ENCODE results near the gene CD247. TPM values are rescaled to one million over a fixed set of nuclear protein-coding genes. Genes with fewer than 3 reads are reported as not detected.

The CD247 gene
- total and polyA plus RNA-seq, 10 of the 15 experiments (the other 5 are each of a cell fraction or from before 2014, with no cell fraction given) = 0.10 to 0.77 (median 0.30) TPM

DNA sequence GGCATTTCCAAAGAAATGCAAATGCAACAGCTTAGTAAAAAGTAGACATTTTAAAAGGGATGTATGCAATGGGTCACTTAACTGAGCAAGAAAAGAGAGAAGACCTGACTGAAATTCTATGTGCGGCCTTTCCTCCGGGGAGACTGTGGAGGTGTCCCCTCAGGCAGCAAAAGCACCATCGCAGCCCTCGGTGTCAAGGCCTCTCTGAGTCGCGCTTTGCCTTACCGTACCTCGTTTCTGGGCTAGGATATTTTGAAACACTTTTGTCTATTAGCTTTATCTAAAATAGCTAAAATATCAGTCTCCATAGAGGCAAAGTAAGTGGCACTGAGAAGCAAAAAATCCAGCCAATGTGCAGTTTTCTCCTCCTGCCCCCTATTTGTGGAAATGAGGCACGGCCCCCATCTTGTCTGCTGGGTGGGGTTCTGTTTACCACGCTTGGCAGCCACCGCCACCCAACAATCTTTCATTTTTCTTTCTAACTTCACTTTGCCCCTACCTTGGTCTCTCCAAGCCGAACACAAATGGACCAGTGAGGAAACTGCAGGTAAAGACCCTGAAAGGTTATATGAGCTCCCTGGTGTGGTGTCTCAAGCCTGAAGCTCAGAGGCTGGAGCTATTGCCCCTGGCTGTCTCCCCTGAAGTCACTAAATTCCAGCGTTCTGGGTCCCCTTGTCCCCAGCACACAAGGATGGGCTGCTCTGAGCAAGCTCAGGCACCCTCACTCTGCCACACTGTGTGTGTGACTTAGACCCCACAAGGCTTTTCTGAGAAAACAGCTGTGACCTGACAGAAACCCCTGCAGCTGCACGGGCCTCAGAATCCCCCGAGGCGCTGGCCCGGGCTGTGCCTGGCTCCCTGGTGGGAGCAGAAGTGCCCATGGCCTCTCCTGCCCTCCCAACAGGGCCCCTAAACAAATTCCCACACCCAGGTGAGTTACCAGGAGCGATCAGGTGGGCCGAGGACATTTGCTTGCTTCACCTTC lies 1.6 kb downstream of the CD247 start:
- ChIA-PET CTCF (interaction anchor here (0.9 to 2.1 kb wide), 3 partner anchors 17 to 41 kb away, joined by 3 to 9 read pairs (median 8); no protein-coding TSS in a partner anchor), RAD21 (ENCODE audit: unreplicated experiment) (no interaction called here), SMC1A (ENCODE audit: uncharacterized antibody, unreplicated experiment) (interaction anchor here (1.0 to 1.2 kb wide), 2 partner anchors 16 to 39 kb away, joined by 4 to 5 read pairs; no protein-coding TSS in a partner anchor), POLR2A (no interaction called here)
- no peak for ATAC-seq
- H3K27ac ChIP-seq (ENCODE audit: control insufficient read depth, insufficient read depth) = no peak overlapping the region
- intact Hi-C loops (cut with micrococcal nuclease; ENCODE audit: unreplicated experiment) (no loop called here), in situ Hi-C loops (cut with MboI) (no loop called here)
- no peak overlapping the region for H2AFZ ChIP-seq (ENCODE audit: control insufficient read depth, low read depth, low read length)
- H3K4me1 ChIP-seq (ENCODE audit: control insufficient read depth, insufficient read depth, low read length) = no peaks in the 10 kb centered on the region
- H3K4me2 ChIP-seq (ENCODE audit: control insufficient read depth, insufficient read depth) = no peak overlapping the region
- H3K9ac ChIP-seq (ENCODE audit: control insufficient read depth, insufficient read depth, low read length) = no peak overlapping the region
- WGBS (ENCODE audit: insufficient coverage, insufficient replicate concordance, low lambda C conversion rate, missing lambda C conversion rate) = 52% methylated on average over 19 of the region's 19 CpGs
- DNase-seq (ENCODE audit: low read depth, low spot score) = no peak
- H3K9me3 ChIP-seq (replicated peaks; ENCODE audit: control insufficient read depth, insufficient read depth, low read length) = no peaks in the 10 kb centered on the region
- no peaks in the 10 kb centered on the region for H3K36me3 ChIP-seq (ENCODE audit: control insufficient read depth in 2 of 2, insufficient read depth in 2 of 2, low read length in 1 of 2)
- no peaks in the 10 kb centered on the region for H4K20me1 ChIP-seq (ENCODE audit: control insufficient read depth, insufficient read depth)
- FAIRE-seq = no peak
- no peak overlapping the region for H3K4me3 ChIP-seq
- TF ChIP-seq ZZZ3 (IDR thresholded peaks at IDR 0.05; ENCODE audit: control insufficient read depth, insufficient read length, low read depth) (no peak), NR2C1 (IDR thresholded peaks at IDR 0.05) (no peak), POLR2AphosphoS2 (IDR thresholded peaks at IDR 0.05; ENCODE audit: low read depth, low read length) (no peak), FOXM1 (IDR thresholded peaks at IDR 0.05; ENCODE audit: low read depth, low read length) (no peak), MTA2 (IDR thresholded peaks at IDR 0.05; ENCODE audit: low read depth) (no peak), ZBTB11 (CRISPR knock-in tag; IDR thresholded peaks at IDR 0.05) (no peak), MTA3 (IDR thresholded peaks at IDR 0.05; ENCODE audit: borderline replicate concordance, low read length) (no peak), NR2C2 (IDR thresholded peaks at IDR 0.05; ENCODE audit: borderline replicate concordance, control insufficient read depth, insufficient read length, low read depth) (no peak)
- TF ChIP-seq, protein P1, sequence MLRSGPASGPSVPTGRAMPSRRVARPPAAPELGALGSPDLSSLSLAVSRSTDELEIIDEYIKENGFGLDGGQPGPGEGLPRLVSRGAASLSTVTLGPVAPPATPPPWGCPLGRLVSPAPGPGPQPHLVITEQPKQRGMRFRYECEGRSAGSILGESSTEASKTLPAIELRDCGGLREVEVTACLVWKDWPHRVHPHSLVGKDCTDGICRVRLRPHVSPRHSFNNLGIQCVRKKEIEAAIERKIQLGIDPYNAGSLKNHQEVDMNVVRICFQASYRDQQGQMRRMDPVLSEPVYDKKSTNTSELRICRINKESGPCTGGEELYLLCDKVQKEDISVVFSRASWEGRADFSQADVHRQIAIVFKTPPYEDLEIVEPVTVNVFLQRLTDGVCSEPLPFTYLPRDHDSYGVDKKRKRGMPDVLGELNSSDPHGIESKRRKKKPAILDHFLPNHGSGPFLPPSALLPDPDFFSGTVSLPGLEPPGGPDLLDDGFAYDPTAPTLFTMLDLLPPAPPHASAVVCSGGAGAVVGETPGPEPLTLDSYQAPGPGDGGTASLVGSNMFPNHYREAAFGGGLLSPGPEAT (IDR thresholded peaks at IDR 0.05; ENCODE audit: low read depth) = no peak
- TF ChIP-seq, protein P2, sequence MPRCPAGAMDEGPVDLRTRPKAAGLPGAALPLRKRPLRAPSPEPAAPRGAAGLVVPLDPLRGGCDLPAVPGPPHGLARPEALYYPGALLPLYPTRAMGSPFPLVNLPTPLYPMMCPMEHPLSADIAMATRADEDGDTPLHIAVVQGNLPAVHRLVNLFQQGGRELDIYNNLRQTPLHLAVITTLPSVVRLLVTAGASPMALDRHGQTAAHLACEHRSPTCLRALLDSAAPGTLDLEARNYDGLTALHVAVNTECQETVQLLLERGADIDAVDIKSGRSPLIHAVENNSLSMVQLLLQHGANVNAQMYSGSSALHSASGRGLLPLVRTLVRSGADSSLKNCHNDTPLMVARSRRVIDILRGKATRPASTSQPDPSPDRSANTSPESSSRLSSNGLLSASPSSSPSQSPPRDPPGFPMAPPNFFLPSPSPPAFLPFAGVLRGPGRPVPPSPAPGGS (IDR thresholded peaks at IDR 0.05; ENCODE audit: borderline replicate concordance, insufficient read depth, low read depth, low read length, poor library complexity, severe bottlenecking) = no peak
- no peaks in the 10 kb centered on the region for H3K79me2 ChIP-seq (ENCODE audit: control insufficient read depth, insufficient read depth, low read length)
- H3K27me3 ChIP-seq (replicated peaks in 1 of 2; ENCODE audit: control insufficient read depth in 2 of 2, insufficient read depth in 2 of 2, low read length in 1 of 2) = peaks cover 0 to 3% of the 10 kb centered on the region in 2 experiments; a peak in 2 of 4 replicates
- no TSS peak for BruUV-seq (replicated peaks)
